Uterus (tissue), 2 donors: ENCODE measurements around the gene NIT2.

Experiments
- CTCF ChIP-seq, 4 experiments: fragments of 200-600 bp in 2 of 4; fragments of 450-650 bp in 2 of 4; sonication (generic) in 2 of 4; IDR thresholded peaks; one replicate each; pipeline ENCODE4 v1.5.1; 2016 to 2019; ENCODE audit warnings: antibody characterized with exemption in 4 of 4, mild to moderate bottlenecking in 2 of 4, moderate library complexity in 1 of 4
- POLR2A ChIP-seq, 2 donors: fragments of 450-650 bp; IDR thresholded peaks; one replicate each; pipeline ENCODE4 v1.6.1; 2016; ENCODE audit warnings: antibody characterized with exemption in 2 of 2, mild to moderate bottlenecking in 1 of 2, moderate library complexity in 1 of 2

GRCh38 chr3:100401674-100402041 is 67.1 kb downstream of the NIT2 start:
- TF ChIP-seq CTCF (IDR thresholded peaks at IDR 0.05): no peak
- no peak for TF ChIP-seq POLR2A (IDR thresholded peaks at IDR 0.05)
